Thyroid gland (tissue), 4 donors: ENCODE results near the gene GPR119. TPM values are rescaled to one million over a fixed set of nuclear protein-coding genes. Genes with fewer than 3 reads are reported as not detected.

ENCODE experiments used
- DNase-seq, 2 donors: peaks; one replicate each; pipeline ENCODE4 v3.0.0-alpha.2; 2019
- H3K27ac ChIP-seq, 3 donors: fragments of 200-600 bp; sonication (generic); 1 replicate in 2 of 3; 2 replicates in 1 of 3; pipeline ENCODE4 v1.5.1; 2016 to 2019; ENCODE audit warnings: mild to moderate bottlenecking in 1 of 3, moderate library complexity in 1 of 3
- H3K27me3 ChIP-seq: fragments of 200-600 bp; sonication (generic); one replicate; pipeline ENCODE4 v1.5.1; 2019
- H3K36me3 ChIP-seq, 2 donors: fragments of 200-600 bp; sonication (generic); one replicate each; pipeline ENCODE4 v1.5.1; 2016 to 2019
- H3K4me1 ChIP-seq, 2 donors: fragments of 200-600 bp; sonication (generic); one replicate each; pipeline ENCODE4 v1.5.1; 2017 to 2019
- H3K4me3 ChIP-seq, 3 donors: fragments of 200-600 bp; sonication (generic); replicated peaks in 1 of 3; 1 replicate in 2 of 3; 2 replicates in 1 of 3; pipeline ENCODE4 v1.5.1; 2016; ENCODE audit warnings: mild to moderate bottlenecking in 1 of 3
- H3K9me3 ChIP-seq: fragments of 200-600 bp; sonication (generic); one replicate; pipeline ENCODE4 v1.5.1; 2017
- CTCF ChIP-seq, 6 experiments: fragments of 200-600 bp in 3 of 6; fragments of 450-650 bp in 3 of 6; sonication (generic) in 3 of 6; IDR thresholded peaks; one replicate each; pipeline ENCODE4 v1.5.1; 2016 to 2019; ENCODE audit warnings: antibody characterized with exemption in 6 of 6, mild to moderate bottlenecking in 2 of 6, inconsistent platforms in 1 of 6, moderate library complexity in 1 of 6
- POLR2A ChIP-seq, 2 donors: fragments of 450-650 bp; IDR thresholded peaks; one replicate each; pipeline ENCODE4 v1.6.1; 2017; ENCODE audit warnings: antibody characterized with exemption in 2 of 2, mild to moderate bottlenecking in 2 of 2, moderate library complexity in 1 of 2
- WGBS, 2 donors: methylation state at CpG; one replicate each; pipeline ENCODE4 v1.1.5; 2017; 5-methylcytosine and 5-hydroxymethylcytosine counted together
- intact Hi-C: fragments of 100-400 bp; cut with DNase I; formaldehyde crosslinking; loops from one replicate; pipeline ENCODE4 v1.15.1; 2023
- total RNA-seq, 4 donors: library from RNA; depleted of rRNA; stranded (reverse); fragments of >200 nt; gene quantifications; one replicate each; pipeline ENCODE4 v1.2.3, GENCODE V29; 2016

The GPR119 gene
- total RNA-seq, 4 donors from 2014 or later, result not detected

- Histone ChIP-seq H3K9me3 (no peaks in the 10 kb centered on the region), H3K27me3 (no peaks in the 10 kb centered on the region), H3K27ac (no peak overlapping the region), H3K4me1 (no peaks in the 10 kb centered on the region), H3K4me3 (no peak overlapping the region), H3K36me3 (peaks cover 0 to 4% of the 10 kb centered on the region in 2 donors)
- no peak for DNase-seq
- 80 to 100% methylated on average over 2 of the region's 4 CpGs for WGBS, 2 donors
- TF ChIP-seq CTCF (IDR thresholded peaks at IDR 0.05) (no peak), POLR2A (IDR thresholded peaks at IDR 0.05) (no peak)
- intact Hi-C loops, result no loop called here
Observed at GRCh38 chrX:130416785-130417184, 31.3 kb upstream of the GPR119 start.

GRCh38 chrX:130415201-130415600 is 29.7 kb upstream of the GPR119 start:
- Histone ChIP-seq H3K4me3 (no peak overlapping the region), H3K27ac (no peak overlapping the region), H3K4me1 (no peaks in the 10 kb centered on the region), H3K36me3 (peaks cover 0 to 4% of the 10 kb centered on the region in 2 donors), H3K27me3 (no peaks in the 10 kb centered on the region), H3K9me3 (no peaks in the 10 kb centered on the region)
- 86 to 98% methylated on average over 7 of the region's 7 CpGs for WGBS, 2 donors
- TF ChIP-seq CTCF (IDR thresholded peaks at IDR 0.05) (no peak), POLR2A (IDR thresholded peaks at IDR 0.05) (no peak)
- DNase-seq, result no peak
- intact Hi-C loops, result no loop called here

GRCh38 chrX:130414800-130415199 is 29.3 kb upstream of the GPR119 start:
- 94 to 97% methylated on average over 5 of the region's 5 CpGs for WGBS, 2 donors
- DNase-seq, result no peak

GRCh38 chrX:130413415-130413814 is 27.9 kb upstream of the GPR119 start:
- no peak overlapping the region for H3K27ac ChIP-seq
- intact Hi-C loops, result no loop called here
- H3K9me3 ChIP-seq, result no peaks in the 10 kb centered on the region
- H3K4me3 ChIP-seq, result no peak overlapping the region
- no peaks in the 10 kb centered on the region for H3K4me1 ChIP-seq
- H3K36me3 ChIP-seq, result peaks cover 0 to 4% of the 10 kb centered on the region in 2 donors
- DNase-seq, result no peak
- no peaks in the 10 kb centered on the region for H3K27me3 ChIP-seq
- WGBS, 2 donors, result 79 to 89% methylated on average over 2 of the region's 2 CpGs
- no peak for TF ChIP-seq CTCF (IDR thresholded peaks at IDR 0.05)

More at GRCh38 chrX:130414800-130415199, 29.3 kb upstream of the GPR119 start:
- H3K27me3 ChIP-seq, result no peaks in the 10 kb centered on the region
- TF ChIP-seq POLR2A (IDR thresholded peaks at IDR 0.05) (no peak), CTCF (IDR thresholded peaks at IDR 0.05) (no peak)
- peaks cover 0 to 4% of the 10 kb centered on the region in 2 donors for H3K36me3 ChIP-seq
- H3K4me3 ChIP-seq, result no peak overlapping the region
- intact Hi-C loops, result no loop called here
- H3K4me1 ChIP-seq, result no peaks in the 10 kb centered on the region
- no peaks in the 10 kb centered on the region for H3K9me3 ChIP-seq
- no peak overlapping the region for H3K27ac ChIP-seq

- H3K4me1 ChIP-seq, result peaks cover 0 to 7% of the 10 kb centered on the region in 2 donors
- H3K4me3 ChIP-seq, result peak overlapping the region in 2 of 3 donors; percentile 37 to 60
- DNase-seq, result no peak
- H3K27me3 ChIP-seq, result no peaks in the 10 kb centered on the region
- intact Hi-C loops, result no loop called here
- H3K36me3 ChIP-seq, result no peaks in the 10 kb centered on the region
- H3K9me3 ChIP-seq, result no peaks in the 10 kb centered on the region
- H3K27ac ChIP-seq, result peak overlapping the region in 2 of 3 donors; percentile 61 to 80
- TF ChIP-seq POLR2A (IDR thresholded peaks at IDR 0.05) (no peak), CTCF (IDR thresholded peaks at IDR 0.05) (no peak)
- 1 to 3% methylated on average over 9 to 11 of the region's 13 CpGs for WGBS, 2 donors
Observed at GRCh38 chrX:130402208-130402684, 16.8 kb upstream of the GPR119 start.
